ENCODE measurements around the gene UBE2QL1.

UBE2QL1 gene

GRCh38 chr5:6504677-6505415 lies 56.2 kb downstream of the UBE2QL1 start:
- DNase-seq: peak; percentile 63

- DNase-seq: no peak
These were observed 56.7 kb downstream of the UBE2QL1 start for GRCh38 chr5:6505416-6505755.

DNA sequence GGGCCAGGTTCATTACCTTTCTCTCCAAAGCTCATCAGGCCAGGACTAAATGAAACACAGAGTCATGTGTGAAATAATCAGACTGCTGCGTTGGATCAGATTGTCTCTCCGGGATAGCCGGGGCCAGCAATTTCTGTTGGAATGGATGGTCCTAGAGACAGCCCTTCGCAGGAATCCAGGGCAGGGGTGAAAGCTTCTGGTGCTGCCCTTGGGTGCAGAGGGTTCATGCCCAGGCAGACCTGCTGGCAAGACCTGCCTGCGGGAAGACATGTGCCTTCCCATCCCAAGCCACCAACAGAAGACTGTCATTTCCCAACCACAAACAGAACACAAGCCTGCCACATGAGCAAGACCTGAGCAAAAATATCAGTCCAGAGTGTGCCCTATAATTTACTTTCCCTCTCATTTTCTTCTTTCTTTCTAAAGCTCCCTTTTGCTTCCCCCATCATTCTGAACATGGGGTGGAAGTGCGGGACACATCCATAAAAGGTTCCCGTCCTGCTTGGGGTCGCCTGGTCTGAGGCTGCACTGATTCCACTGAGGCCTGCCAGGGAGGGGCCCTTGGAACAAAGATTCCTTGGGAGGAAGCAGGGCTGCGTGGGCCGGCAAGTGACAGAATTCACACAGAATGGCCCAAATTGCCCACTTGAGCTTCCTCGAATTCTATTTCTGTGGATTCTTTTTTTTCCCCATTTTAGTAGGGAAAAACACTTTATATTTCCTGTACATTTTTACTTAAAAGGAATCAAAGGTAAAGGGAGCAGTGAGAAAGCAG lies 57.3 kb downstream of the UBE2QL1 start:
- no peak for DNase-seq

DNA sequence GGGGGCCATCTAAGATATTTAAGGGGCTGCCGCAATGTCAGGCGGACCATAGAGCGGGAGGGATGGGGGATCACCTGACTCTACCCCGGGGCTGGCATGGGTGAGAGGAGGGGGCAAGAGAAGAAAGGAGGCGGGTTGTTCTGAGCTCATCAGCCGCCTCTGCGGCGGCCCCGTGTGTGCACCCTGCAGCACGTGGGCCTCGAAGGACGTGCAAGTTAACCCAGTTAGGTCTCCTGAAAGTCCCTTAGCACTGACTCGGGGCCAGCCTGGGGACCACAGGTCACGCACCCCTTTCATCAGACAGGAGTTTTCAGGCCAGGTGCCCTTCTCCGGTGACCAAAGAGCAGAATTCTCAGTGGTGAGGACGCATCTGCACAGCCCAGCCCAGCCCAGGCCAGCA lies 58.0 kb downstream of the UBE2QL1 start:
- DNase-seq: no peak

GRCh38 chr5:6508931-6509330 lies 60.3 kb downstream of the UBE2QL1 start:
- DNase-seq: no peak

- no peak for DNase-seq
These were observed 61.5 kb downstream of the UBE2QL1 start for GRCh38 chr5:6510132-6510531.

GRCh38 chr5:6510973-6511372 lies 62.3 kb downstream of the UBE2QL1 start:
- no peak for DNase-seq

- DNase-seq: peak; percentile 66
These were observed 67.2 kb downstream of the UBE2QL1 start for GRCh38 chr5:6515812-6516211.

DNA sequence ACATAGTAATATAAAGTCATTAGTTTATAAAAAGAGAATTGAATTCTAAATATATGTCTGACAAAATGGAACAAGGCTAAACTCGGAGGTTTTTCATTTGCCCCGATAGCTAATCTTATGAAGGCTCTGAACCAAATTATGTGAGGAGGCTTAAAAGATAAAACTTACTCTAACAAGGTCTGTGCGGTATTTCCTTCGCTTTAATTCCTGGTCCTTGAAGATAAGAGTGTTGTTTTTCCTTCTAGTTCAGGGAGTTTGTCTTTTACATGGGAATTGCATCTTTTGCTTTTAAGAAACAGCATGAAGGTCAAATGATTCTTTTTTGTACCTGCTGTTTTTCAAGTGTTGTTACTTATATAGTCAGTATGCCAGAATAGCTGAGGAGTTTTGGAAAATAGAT lies 68.2 kb downstream of the UBE2QL1 start:
- no peak for DNase-seq

- DNase-seq: no peak
These were observed 68.9 kb downstream of the UBE2QL1 start for GRCh38 chr5:6517510-6517909.

- DNase-seq: no peak
These were observed 69.8 kb downstream of the UBE2QL1 start for GRCh38 chr5:6518298-6519057.

- DNase-seq: no peak
These were observed 71.5 kb downstream of the UBE2QL1 start for GRCh38 chr5:6520201-6520600.

DNA sequence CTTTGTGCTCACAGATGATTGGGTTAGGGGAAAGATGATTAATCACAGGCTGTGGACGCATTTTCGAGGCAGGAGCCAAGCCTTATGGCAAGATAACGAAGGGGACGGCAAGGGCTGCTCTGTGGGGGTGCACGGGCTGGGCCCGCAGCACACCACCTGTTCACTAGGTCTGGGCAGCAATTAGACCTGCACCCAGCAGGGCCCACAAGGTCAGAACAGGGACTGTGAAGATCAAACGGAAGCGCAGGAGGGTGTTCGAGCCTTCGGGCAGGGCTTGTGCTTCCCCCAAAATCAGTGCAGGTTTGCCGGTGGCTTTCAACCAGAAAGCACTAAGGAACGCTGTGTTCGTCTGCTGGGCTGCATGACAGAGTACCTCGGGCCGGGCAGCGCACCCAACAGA lies 73.7 kb downstream of the UBE2QL1 start:
- no peak for DNase-seq

GRCh38 chr5:6522923-6523322 lies 74.3 kb downstream of the UBE2QL1 start:
- no peak for DNase-seq

- no peak for DNase-seq
These were observed 76.8 kb downstream of the UBE2QL1 start for GRCh38 chr5:6525422-6525821.

DNA sequence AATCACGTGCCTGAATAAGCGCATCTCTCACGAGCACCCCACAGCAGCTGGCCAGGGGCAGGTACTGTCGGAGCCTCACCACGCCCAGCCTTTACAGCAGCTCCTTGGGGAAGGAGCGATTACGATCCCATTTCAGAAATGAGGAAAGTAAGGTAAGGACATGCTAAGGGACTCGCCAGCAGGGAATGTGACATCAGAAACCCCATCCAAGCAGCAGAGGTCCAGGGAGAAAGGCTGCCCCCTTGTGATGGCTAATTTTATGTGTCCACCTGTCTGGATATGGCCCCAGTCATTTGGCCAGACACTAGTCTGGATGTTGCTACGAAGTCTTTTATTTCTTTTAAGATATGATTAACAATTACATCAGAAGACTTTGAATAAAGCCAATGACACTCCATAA lies 77.3 kb downstream of the UBE2QL1 start:
- DNase-seq: peak; percentile 18

DNA sequence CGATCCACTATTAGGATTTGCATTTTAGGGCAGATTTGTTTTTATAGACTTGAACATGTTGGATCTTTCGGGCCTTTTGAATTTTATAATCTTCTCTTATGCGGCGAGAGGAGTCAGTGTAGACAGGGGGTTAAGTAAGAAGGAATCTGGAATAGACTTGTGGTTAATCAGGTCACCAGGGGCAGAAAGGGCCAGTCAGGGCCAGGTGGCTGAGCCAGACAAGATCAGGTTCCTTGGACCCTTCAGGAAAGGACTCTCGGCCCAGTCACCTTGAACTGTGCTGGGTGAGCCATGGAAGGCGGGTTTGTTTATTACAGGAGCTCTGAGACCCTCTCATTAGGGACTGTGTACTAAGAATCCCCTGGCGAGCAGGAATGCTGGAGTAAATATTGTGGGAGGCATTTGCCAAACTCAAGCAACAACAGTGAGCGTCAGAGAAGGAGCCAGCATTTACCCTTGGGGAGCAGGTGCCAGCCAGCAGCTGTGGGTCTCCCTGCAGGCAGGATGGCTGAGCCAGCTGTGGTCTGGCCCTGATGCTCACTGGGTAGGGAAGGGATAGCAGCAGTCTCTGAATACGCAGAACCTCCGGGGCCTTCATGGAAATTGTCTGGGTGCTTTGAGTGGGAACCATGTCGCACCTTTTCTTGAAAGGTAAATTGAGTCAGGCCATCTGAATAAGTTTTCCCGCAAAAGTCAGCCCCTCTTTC lies 79.2 kb downstream of the UBE2QL1 start:
- no peak for DNase-seq

- no peak for DNase-seq
These were observed 86.9 kb downstream of the UBE2QL1 start for GRCh38 chr5:6535594-6535993.

- no peak for DNase-seq
These were observed 90.4 kb downstream of the UBE2QL1 start for GRCh38 chr5:6539060-6539459.

GRCh38 chr5:6540111-6540827 lies 91.6 kb downstream of the UBE2QL1 start:
- no peak for DNase-seq

GRCh38 chr5:6541256-6542013 lies 92.8 kb downstream of the UBE2QL1 start:
- no peak for DNase-seq

All from DMS153 (cell line).